Measurements from ENCODE around the gene SGMS2.

GRCh38 chr4:107930821-107931774 is 106.4 kb downstream of the SGMS2 start, which contains the start of gene CYP2U1:
- no peak for TF ChIP-seq CTCF (IDR thresholded peaks at IDR 0.05)
- peak; percentile 13 to 37 (median 20) for TF ChIP-seq POLR2AphosphoS5 (IDR thresholded peaks at IDR 0.05)

All from breast epithelium (tissue), 3 donors.